GM12864 (cell line): ENCODE results near the gene C5orf15.

Experiments
- DNase-seq: peaks from one replicate; pipeline ENCODE4 v3.0.0-alpha.2; 2011; ENCODE audit warnings: low read depth
- H3K4me3 ChIP-seq: 2 replicates; pipeline ENCODE4 v1.5.1; 2011; ENCODE audit warnings: mild to moderate bottlenecking, low read depth, low read length, control low read depth
- TF ChIP-seq, protein P1 (sequence below): IDR thresholded peaks from 2 replicates; pipeline ENCODE4 v1.5.1; 2011; ENCODE audit warnings: low read depth, mild to moderate bottlenecking, moderate library complexity, low read length, control low read depth, inconsistent platforms; ENCODE audit errors: missing control alignments

The C5orf15 gene

DNA sequence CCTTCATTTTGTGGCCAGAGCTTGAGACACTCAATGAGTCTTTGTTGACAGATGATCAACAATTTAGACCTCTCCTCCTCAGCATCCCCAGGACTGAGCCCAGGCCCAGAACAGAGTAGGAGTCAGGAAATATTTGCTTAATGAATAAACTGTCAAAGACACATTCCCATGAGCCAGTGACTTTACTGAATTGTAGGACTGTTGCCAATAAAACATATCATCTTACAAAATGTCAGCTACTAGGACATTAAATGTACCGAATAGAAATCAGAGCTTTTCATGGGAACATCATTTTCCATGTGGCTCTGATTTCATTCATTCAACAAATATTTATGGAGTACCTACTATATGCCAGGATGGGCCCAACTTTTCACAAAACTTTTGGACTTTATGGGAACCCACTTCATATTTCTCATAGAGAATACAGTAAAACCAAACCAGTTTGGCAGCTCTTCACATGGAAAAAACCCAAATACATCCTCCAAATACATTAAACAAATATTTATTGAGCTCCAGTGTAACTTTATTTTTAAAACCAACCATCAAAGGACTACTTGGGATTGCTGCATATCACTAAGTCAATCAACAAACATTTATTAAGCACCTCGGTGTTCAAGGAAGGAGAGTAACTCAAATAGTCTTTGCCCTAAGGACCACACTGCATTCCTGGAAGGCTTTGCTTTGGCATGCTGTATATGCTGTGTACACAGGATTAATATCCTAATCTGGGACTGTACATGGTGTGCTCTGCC is 24.9 kb upstream of the C5orf15 start:
- TF ChIP-seq, protein P1, sequence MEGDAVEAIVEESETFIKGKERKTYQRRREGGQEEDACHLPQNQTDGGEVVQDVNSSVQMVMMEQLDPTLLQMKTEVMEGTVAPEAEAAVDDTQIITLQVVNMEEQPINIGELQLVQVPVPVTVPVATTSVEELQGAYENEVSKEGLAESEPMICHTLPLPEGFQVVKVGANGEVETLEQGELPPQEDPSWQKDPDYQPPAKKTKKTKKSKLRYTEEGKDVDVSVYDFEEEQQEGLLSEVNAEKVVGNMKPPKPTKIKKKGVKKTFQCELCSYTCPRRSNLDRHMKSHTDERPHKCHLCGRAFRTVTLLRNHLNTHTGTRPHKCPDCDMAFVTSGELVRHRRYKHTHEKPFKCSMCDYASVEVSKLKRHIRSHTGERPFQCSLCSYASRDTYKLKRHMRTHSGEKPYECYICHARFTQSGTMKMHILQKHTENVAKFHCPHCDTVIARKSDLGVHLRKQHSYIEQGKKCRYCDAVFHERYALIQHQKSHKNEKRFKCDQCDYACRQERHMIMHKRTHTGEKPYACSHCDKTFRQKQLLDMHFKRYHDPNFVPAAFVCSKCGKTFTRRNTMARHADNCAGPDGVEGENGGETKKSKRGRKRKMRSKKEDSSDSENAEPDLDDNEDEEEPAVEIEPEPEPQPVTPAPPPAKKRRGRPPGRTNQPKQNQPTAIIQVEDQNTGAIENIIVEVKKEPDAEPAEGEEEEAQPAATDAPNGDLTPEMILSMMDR = no peak
- no peak overlapping the region for H3K4me3 ChIP-seq
- DNase-seq = no peak

DNA sequence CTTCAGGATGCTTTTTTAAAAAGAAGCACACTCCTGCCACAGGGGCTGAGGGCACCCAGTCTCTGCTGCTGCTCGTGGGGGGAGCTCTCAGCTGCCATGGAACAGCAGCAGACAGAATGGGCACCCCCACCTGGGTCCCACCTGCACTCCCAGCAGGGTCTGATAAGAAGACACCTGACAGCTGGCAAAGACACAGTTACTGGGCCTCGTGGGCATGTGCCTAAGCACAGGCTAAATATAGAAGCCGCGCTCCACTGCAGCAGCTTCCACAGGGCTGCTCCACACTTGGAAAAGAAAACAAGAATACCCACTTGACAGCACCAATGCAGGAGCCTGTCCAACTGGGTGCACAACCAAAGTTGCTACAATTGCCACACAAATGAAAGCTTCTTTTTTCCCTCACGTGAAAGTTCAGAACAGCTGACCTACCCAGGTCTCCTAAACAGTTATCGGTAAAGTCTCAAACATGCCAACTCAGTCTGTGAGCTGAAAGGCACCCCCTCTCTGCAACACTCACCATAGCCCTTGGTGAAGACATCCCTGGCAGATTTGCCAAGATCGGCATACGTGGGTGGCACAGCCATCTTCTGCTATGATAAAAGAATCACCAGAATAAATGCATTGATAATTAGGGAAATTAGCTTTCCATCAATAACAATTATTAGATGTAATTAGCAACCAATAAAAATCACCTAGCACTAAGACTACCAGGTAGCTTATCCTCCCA is 24.2 kb upstream of the C5orf15 start:
- DNase-seq = no peak
- no peak overlapping the region for H3K4me3 ChIP-seq
- TF ChIP-seq, protein P1 = no peak

DNA sequence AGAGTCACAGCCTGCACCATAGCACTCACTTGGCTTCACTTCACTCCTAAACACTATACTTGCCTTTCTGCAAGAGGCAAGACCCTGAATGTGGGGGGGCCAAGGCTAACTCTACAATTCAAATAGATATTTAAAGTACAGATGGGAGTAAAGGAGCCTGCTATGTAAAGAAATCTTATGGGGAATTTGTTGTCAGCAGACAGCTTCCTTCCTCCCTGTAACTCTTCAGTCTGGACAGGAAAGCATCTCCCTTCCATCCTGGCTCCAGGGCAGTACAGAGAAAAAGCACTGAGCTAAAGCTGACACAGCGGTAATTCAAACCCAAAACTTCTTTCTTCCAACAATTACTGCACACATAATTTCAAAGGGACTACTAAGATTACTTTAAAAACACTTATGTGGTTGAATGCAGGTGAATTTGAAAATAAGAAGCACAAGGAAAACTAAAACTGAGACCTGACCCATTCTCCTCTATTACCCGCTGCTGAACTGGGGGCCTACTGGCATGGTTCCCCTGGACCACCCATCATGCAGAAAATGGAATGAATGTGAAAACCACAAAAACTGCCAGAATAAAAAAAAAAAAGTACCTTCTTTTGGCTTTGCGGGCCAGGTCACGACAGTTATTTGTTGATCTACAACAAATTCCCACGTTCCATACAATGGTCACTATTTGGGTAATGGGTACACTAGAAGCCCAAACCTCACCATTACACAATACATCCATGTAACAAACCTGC is 22.9 kb upstream of the C5orf15 start:
- no peak for DNase-seq
- TF ChIP-seq, protein P1 = no peak
- no peak overlapping the region for H3K4me3 ChIP-seq

DNA sequence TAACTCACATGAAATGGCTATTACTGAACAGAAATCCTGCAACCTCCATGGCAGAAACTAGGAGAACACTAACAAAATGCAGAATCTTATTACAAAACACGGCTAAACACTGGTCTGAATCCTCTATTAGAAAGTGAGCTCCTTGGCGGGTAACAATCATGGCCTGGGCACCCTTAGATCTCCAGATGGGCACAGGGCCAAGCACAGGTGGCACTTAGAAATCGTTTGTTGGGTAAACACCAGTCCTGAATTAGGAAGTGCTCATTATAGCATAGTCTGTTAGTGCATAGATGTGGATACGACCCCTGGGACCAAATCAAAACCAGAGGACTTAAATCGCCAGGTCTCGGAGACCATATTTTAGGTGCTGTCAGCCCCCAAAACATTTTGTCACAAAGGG is 22.0 kb upstream of the C5orf15 start:
- no peak overlapping the region for H3K4me3 ChIP-seq
- TF ChIP-seq, protein P1 = no peak
- no peak for DNase-seq

DNA sequence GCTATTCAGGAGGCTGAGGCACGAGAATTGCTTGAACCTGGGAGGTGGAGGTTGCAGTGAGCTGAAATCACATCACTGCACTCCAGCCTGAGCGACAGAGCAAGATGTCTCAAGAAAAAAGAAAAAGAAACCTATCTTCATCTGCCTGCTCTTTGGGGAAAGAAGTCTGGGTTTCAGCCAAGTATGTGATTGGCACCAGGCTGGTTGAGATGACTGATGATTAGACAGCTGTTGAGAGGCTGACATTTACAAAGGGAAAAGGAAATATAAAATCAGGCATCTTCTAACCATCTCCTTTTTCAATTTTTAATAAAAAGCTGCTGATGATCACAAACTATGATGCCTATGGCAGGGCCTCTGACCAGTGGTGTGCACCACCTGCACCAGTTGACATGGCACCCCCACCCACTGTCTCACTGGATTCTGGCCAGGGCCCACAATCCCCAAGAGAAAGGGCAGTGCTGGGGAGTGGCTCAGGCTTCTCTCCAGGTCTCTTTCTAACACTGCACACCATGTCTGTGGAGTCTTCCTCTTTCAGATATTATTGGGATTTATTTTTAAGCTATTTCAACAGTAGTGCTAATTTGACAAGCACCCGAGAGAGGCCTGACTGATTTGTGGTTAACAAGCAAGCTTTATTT is 17.2 kb upstream of the C5orf15 start:
- H3K4me3 ChIP-seq = no peak overlapping the region
- DNase-seq = no peak
- TF ChIP-seq, protein P1 = no peak

DNA sequence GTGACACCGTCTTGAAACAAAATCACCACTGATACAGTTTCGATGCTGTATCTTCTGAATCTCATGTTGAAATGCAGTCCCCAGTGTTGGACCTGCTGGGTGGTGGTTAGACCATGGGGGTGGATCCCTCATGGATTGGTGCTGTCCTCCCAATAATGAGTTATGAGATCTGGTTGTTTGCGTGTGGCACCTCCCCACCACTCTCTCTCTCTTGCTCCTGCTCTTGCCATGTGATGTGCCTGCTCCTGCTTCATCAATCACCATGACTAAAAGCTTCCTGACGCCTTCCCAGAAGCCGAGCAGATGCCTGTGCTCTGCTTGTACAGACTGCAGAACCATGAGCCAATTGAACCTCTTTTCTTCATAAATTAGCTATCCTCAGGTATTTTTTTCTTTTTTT is 15.2 kb upstream of the C5orf15 start:
- TF ChIP-seq, protein P1 = no peak

More for the DNA sequence above, 15.2 kb upstream of the C5orf15 start:
- no peak for DNase-seq
- H3K4me3 ChIP-seq = no peak overlapping the region
